K562 (cell line): ENCODE results near the gene RBM28. TPM values are rescaled to one million over a fixed set of nuclear protein-coding genes. Genes with fewer than 3 reads are reported as not detected.

Source experiments
- BMI1 ChIP-seq: fragments of 150-350 bp; IDR thresholded peaks from 2 replicates; pipeline ENCODE4 v1.6.1; 2014; ENCODE audit warnings: low read length
- DIDO1 ChIP-seq: fragments of 450-650 bp; IDR thresholded peaks from 2 replicates; pipeline ENCODE4 v1.6.1; 2016; ENCODE audit warnings: low read depth, missing biosample characterization, missing genetic modification characterization
- HIVEP1 ChIP-seq: fragments of 250-450 bp; sonication (Bioruptor Pico); IDR thresholded peaks from 2 replicates; pipeline ENCODE4 v1.4.0; 2020; ENCODE audit warnings: mild to moderate bottlenecking
- L3MBTL2 ChIP-seq: fragments of 450-650 bp; IDR thresholded peaks from 2 replicates; pipeline ENCODE4 v1.6.1; 2016; ENCODE audit warnings: mild to moderate bottlenecking, moderate library complexity
- NFIX ChIP-seq: fragments of 250-450 bp; sonication (Bioruptor Pico); IDR thresholded peaks from 2 replicates; pipeline ENCODE4 v1.4.0; 2020; ENCODE audit warnings: low read depth, mild to moderate bottlenecking, moderate library complexity
- NR4A1 ChIP-seq, 2 experiments: fragments of 250-450 bp in 1 of 2; fragments of 450-650 bp in 1 of 2; sonication (Bioruptor Pico) in 1 of 2; IDR thresholded peaks; 2 replicates each; pipeline versions ENCODE4 v1.4.0 to v1.6.1; 2016 to 2020; ENCODE audit warnings: mild to moderate bottlenecking in 2 of 2, missing compliant biosample characterization in 1 of 2, missing genetic modification characterization in 1 of 2, moderate library complexity in 1 of 2
- PHF8 ChIP-seq: fragments of 200-600 bp; sonication (generic); IDR thresholded peaks from 2 replicates; pipeline ENCODE4 v1.6.1; 2012; ENCODE audit warnings: mixed run types, mild to moderate bottlenecking, inconsistent platforms, low read length, moderate library complexity, borderline replicate concordance
- PRMT5 ChIP-seq: sonication (generic); formaldehyde crosslinking; IDR thresholded peaks from 2 replicates; pipeline ENCODE4 v1.5.0; 2020; ENCODE audit warnings: missing genetic modification reagents
- SMAD4 ChIP-seq: fragments of 250-450 bp; sonication (Bioruptor Pico); conservative IDR thresholded peaks from 2 replicates; pipeline ENCODE4 v1.8.0; 2021; ENCODE audit warnings: inconsistent platforms, mild to moderate bottlenecking, moderate library complexity
- TRIM28 ChIP-seq: fragments of 450-650 bp; IDR thresholded peaks from 2 replicates; pipeline ENCODE4 v1.6.1; 2017
- ZBTB8A ChIP-seq: fragments of 450-650 bp; IDR thresholded peaks from 2 replicates; pipeline ENCODE4 v1.6.1; 2018; ENCODE audit warnings: mild to moderate bottlenecking, moderate library complexity; ENCODE audit not compliant: partially characterized antibody
- ZNF165 ChIP-seq: fragments of 250-450 bp; sonication (Bioruptor Pico); IDR thresholded peaks from 2 replicates; pipeline ENCODE4 v1.4.0; 2020; ENCODE audit warnings: borderline replicate concordance
- ZNF232 ChIP-seq: sonication (generic); formaldehyde crosslinking; IDR thresholded peaks from 2 replicates; pipeline ENCODE4 v1.8.0; 2022; ENCODE audit warnings: mild to moderate bottlenecking, missing genetic modification reagents
- ZNF354B ChIP-seq: fragments of 250-450 bp; sonication (Bioruptor Pico); IDR thresholded peaks from 2 replicates; pipeline ENCODE4 v1.4.0; 2020
- polyA plus RNA-seq, 8 experiments: library from polyadenylated mRNA; depleted of rRNA in 4 of 8; stranded (reverse) in 5 of 8; unstranded in 3 of 8; fragments of >200 nt; fragmentation: Nextera tagmentation in 2 of 8; fragmentation: Illumina TruSeq in 1 of 8; extraction: Ambion mirVana in 2 of 8; extraction: Trizol in 1 of 8; gene quantifications; 2 replicates each; pipeline versions ENCODE4 v1.2.1 to v1.2.3, GENCODE V29; 2011 to 2014; ENCODE audit warnings: inconsistent platforms in 1 of 8, missing spikeins in 1 of 8
- total RNA-seq, 7 experiments: library from RNA; depleted of rRNA in 6 of 7; stranded (reverse); fragments of >200 nt in 6 of 7; fragmentation: Illumina TruSeq in 2 of 7; extraction: Trizol in 2 of 7; gene quantifications; 2 replicates each; pipeline versions ENCODE4 v1.2.1 to v1.2.3, GENCODE V29; 2011 to 2021; ENCODE audit warnings: low replicate concordance in 1 of 7
- TF ChIP-seq, protein P1 (sequence below): fragments of 450-650 bp; formaldehyde crosslinking; IDR thresholded peaks from 2 replicates; pipeline ENCODE4 v1.4.0; 2020; ENCODE audit warnings: mild to moderate bottlenecking, moderate library complexity
- TF ChIP-seq, protein P2 (sequence below): fragments of 250-450 bp; sonication (Bioruptor Pico); IDR thresholded peaks from 2 replicates; pipeline ENCODE4 v1.5.0; 2021; ENCODE audit warnings: mild to moderate bottlenecking, moderate library complexity
- TF ChIP-seq, protein P3 (sequence below): fragments of 250-450 bp; sonication (Bioruptor Pico); IDR thresholded peaks from 2 replicates; pipeline ENCODE4 v1.4.0; 2020; ENCODE audit warnings: mild to moderate bottlenecking

Gene RBM28
- total and polyA plus RNA-seq, 9 of the 15 experiments (the other 6 are each of a cell fraction or from before 2014, with no cell fraction given): 65.8 to 213 (median 138) TPM

DNA sequence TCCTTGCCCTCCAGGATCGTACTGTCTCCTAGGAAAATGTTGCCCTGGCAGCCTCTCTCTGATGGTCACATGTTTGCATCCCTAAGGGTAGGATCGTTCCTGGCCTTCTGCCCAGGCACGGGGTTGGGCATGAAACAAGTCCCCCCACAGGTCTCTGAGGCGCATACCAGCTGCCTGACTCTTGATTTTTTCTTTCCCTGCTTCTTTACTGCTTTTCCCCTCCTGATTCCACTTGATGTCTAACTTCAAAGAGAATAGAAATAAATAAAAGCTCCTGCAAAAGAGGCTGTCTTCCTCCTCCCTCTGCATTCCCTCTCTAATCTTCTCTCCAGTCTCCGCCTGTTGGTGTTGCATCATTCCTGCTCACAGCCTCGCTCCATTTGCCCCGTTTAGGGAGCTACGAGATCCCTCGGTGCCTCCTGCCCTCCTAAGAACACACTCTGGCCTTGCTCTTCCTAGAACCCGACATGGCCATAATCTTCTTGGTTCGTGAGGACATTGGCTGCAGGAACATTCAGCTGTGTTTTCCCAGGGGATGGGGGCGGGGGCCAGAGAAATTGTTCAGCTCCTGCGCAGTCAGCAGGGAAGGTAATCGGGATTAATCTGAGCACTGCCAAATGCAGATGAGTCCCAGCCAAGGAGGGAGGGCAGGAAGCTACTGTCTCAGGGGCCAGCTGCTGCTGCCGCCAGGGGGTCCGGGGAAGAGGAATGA, 76.7 kb downstream of the RBM28 start (continued):
- TF ChIP-seq, protein P1, sequence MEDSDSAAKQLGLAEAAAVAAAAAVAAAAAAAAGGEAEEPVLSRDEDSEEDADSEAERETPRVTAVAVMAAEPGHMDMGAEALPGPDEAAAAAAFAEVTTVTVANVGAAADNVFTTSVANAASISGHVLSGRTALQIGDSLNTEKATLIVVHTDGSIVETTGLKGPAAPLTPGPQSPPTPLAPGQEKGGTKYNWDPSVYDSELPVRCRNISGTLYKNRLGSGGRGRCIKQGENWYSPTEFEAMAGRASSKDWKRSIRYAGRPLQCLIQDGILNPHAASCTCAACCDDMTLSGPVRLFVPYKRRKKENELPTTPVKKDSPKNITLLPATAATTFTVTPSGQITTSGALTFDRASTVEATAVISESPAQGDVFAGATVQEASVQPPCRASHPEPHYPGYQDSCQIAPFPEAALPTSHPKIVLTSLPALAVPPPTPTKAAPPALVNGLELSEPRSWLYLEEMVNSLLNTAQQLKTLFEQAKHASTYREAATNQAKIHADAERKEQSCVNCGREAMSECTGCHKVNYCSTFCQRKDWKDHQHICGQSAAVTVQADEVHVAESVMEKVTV: peak; percentile 52
- 0 out of 2 replicates have a peak, but pooled peaks have one; percentile 6 for TF ChIP-seq ZNF165 (CRISPR knock-in tag)
- TF ChIP-seq PHF8: peak; percentile 36; the same call in 1 of the 2 replicates
- TF ChIP-seq HIVEP1: peak; percentile 76; the same call in 1 of the 2 replicates
- TF ChIP-seq, protein P2, sequence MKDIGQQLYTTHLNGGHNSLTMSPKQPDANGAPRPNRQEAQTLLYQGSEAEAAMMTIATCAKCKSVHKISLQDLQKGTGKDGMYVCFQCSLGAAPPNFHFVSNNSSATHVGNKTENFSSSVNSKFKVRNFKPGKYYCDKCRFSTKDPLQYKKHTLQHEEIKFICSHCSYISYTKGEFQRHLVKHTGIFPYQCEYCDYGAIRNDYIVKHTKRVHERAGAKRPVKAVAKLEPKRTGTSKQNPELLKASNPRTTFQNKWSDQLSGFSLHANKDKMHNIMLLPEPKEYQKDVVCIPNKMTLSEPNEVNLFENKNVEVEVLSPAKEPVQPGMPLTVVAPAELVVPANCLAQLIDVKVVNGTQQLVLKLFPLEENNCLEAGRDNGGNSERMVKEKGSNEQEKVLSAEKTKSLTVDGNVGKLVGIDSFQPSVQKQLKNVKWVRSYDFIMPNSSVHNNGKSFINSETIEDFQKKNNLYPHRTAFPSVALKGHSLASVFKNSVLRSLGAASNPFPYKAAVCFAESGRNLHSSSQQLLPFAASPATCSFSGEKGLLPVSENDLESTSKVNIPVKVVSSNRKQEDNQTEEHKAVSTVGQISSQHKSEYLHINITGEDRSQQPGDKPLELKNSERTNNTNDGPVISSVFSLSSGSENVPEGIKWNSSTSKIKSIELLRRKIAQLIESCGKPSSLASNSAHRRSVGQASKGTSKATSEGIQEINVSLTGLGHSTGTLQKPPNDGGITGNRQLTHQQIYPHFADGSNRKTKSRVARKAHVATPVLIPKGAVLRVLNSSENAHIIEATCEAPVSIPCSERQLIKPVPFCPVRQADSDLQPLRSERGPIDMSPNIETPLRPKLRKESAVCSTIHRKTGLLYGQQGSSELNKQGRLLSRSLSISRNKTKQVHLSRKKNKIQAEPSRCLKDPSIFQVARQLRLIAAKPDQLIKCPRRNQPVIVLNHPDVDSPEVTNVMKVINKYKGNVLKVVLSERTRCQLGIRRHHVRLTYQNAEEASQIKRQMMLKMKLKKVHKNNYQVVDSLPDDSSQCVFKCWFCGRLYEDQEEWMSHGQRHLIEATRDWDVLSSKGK (CRISPR knock-in tag): no peak
- peak; percentile 76 for TF ChIP-seq SMAD4 (CRISPR knock-in tag)
- no peak for TF ChIP-seq BMI1
- TF ChIP-seq ZNF354B (CRISPR knock-in tag): no peak
- no peak for TF ChIP-seq ZBTB8A
- TF ChIP-seq NFIX (CRISPR knock-in tag): no peak
- TF ChIP-seq ZNF232 (CRISPR knock-in tag): no peak
- peak; percentile 57; the same call in 1 of the 2 replicates for TF ChIP-seq DIDO1 (tag)
- TF ChIP-seq NR4A1 (CRISPR knock-in tag; IDR thresholded peaks at IDR 0.05): no peak
- TF ChIP-seq NR4A1 (tag; IDR thresholded peaks at IDR 0.05): peak; percentile 33; the same call in 1 of the 2 replicates
- TF ChIP-seq PRMT5 (CRISPR knock-in tag): no peak
- TF ChIP-seq TRIM28: peak; percentile 32; the same call in 1 of the 2 replicates
- TF ChIP-seq, protein P3, sequence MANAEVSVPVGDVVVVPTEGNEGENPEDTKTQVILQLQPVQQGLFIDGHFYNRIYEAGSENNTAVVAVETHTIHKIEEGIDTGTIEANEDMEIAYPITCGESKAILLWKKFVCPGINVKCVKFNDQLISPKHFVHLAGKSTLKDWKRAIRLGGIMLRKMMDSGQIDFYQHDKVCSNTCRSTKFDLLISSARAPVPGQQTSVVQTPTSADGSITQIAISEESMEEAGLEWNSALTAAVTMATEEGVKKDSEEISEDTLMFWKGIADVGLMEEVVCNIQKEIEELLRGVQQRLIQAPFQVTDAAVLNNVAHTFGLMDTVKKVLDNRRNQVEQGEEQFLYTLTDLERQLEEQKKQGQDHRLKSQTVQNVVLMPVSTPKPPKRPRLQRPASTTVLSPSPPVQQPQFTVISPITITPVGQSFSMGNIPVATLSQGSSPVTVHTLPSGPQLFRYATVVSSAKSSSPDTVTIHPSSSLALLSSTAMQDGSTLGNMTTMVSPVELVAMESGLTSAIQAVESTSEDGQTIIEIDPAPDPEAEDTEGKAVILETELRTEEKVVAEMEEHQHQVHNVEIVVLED: peak; percentile 30; the same call in 1 of the 2 replicates
- TF ChIP-seq L3MBTL2: peak; percentile 90
